ENCODE data around the gene CEACAM1. TPM values are rescaled to one million over a fixed set of nuclear protein-coding genes. Genes with fewer than 3 reads are reported as not detected.

CEACAM1 gene
- total RNA-seq, 5 donors from 2014 or later (not counting 1 experiment from before 2014, with no cell fraction given): 2.4 to 10.8 (median 9.9) TPM

GRCh38 chr19:42568006-42568405 is 39.7 kb upstream of the CEACAM1 start:
- WGBS (ENCODE audit: insufficient coverage): no CpG with 5 or more reads among the region's 4 CpGs
- no peaks in the 10 kb centered on the region for H3K9me3 Mint-ChIP-seq
- ATAC-seq (replicated peaks in 1 of 4) (no peak), DNase-seq (no peak)
- Histone ChIP-seq H3K9me3 (no peaks in the 10 kb centered on the region), H3K27ac (ENCODE audit: low read length) (no peak overlapping the region), H3K36me3 (ENCODE audit: control insufficient read depth in 2 of 2, extremely low read depth in 1 of 2, insufficient read depth in 1 of 2, low read length in 1 of 2) (no peaks in the 10 kb centered on the region), H3K27me3 (replicated peaks in 1 of 2; ENCODE audit: control insufficient read depth in 2 of 2, extremely low read depth in 1 of 2, insufficient read depth in 2 of 2, low read length in 1 of 2) (no peaks in the 10 kb centered on the region), H3K4me3 (ENCODE audit: control insufficient read depth in 1 of 2, extremely low read depth in 1 of 2, low read length in 1 of 2) (no peak overlapping the region), H3K4me1 (ENCODE audit: control insufficient read depth in 1 of 2, extremely low read depth in 1 of 2, insufficient read depth in 2 of 2, low read length in 2 of 2) (peaks cover 0 to 2% of the 10 kb centered on the region in 2 experiments)
- ChIA-PET POLR2A (no interaction called here), CTCF (no interaction called here)
- H3K4me3 Mint-ChIP-seq: no peak overlapping the region
- peaks cover 4 to 12% of the 10 kb centered on the region in 2 donors for H3K27me3 Mint-ChIP-seq
- H3K4me1 Mint-ChIP-seq: peaks cover 2 to 6% (median 6%) of the 10 kb centered on the region in 3 donors
- H3K27ac Mint-ChIP-seq: no peak overlapping the region
- H3K36me3 Mint-ChIP-seq: no peaks in the 10 kb centered on the region

DNA sequence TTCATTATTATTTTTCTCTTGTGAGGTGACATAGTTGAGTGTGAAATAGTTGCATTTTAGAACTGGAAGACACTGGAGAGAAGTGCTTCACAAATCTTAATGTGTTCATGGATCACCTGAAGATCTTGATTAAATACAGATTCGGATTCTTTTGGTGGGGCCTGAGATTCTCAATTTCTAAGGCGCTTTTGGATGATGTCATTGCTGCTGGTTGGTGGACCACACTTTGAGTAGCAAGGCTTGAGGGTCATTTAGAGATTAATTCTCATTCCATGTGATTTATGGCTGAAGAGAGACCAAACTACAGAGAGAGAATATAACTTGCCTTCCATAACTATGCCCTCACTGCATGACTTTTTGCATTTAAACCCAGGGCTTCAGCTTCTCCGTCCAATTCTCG is 39.3 kb upstream of the CEACAM1 start:
- peaks cover 4 to 12% of the 10 kb centered on the region in 2 donors for H3K27me3 Mint-ChIP-seq
- no peak overlapping the region for H3K4me3 Mint-ChIP-seq
- ATAC-seq (replicated peaks in 1 of 4): no peak
- H3K36me3 ChIP-seq (ENCODE audit: control insufficient read depth in 2 of 2, extremely low read depth in 1 of 2, insufficient read depth in 1 of 2, low read length in 1 of 2): no peaks in the 10 kb centered on the region
- no peak overlapping the region for H3K4me3 ChIP-seq (ENCODE audit: control insufficient read depth in 1 of 2, extremely low read depth in 1 of 2, low read length in 1 of 2)
- no peak overlapping the region for H3K27ac ChIP-seq (ENCODE audit: low read length)
- POLR2A ChIA-PET: no interaction called here
- no peaks in the 10 kb centered on the region for H3K27me3 ChIP-seq (replicated peaks in 1 of 2; ENCODE audit: control insufficient read depth in 2 of 2, extremely low read depth in 1 of 2, insufficient read depth in 2 of 2, low read length in 1 of 2)
- no peaks in the 10 kb centered on the region for H3K9me3 ChIP-seq
- CTCF ChIA-PET: interaction anchor here in 1 of 2 donors (0.7 kb wide), 1 partner anchor 354 kb away, joined by 4 read pairs; no protein-coding TSS in a partner anchor
- no peaks in the 10 kb centered on the region for H3K36me3 Mint-ChIP-seq
- 83% methylated on average over 2 of the region's 4 CpGs for WGBS (ENCODE audit: insufficient coverage)
- DNase-seq: no peak
- H3K9me3 Mint-ChIP-seq: no peaks in the 10 kb centered on the region
- H3K4me1 Mint-ChIP-seq: peaks cover 2 to 6% (median 6%) of the 10 kb centered on the region in 3 donors
- peaks cover 0 to 2% of the 10 kb centered on the region in 2 experiments for H3K4me1 ChIP-seq (ENCODE audit: control insufficient read depth in 1 of 2, extremely low read depth in 1 of 2, insufficient read depth in 2 of 2, low read length in 2 of 2)
- no peak overlapping the region for H3K27ac Mint-ChIP-seq

DNA sequence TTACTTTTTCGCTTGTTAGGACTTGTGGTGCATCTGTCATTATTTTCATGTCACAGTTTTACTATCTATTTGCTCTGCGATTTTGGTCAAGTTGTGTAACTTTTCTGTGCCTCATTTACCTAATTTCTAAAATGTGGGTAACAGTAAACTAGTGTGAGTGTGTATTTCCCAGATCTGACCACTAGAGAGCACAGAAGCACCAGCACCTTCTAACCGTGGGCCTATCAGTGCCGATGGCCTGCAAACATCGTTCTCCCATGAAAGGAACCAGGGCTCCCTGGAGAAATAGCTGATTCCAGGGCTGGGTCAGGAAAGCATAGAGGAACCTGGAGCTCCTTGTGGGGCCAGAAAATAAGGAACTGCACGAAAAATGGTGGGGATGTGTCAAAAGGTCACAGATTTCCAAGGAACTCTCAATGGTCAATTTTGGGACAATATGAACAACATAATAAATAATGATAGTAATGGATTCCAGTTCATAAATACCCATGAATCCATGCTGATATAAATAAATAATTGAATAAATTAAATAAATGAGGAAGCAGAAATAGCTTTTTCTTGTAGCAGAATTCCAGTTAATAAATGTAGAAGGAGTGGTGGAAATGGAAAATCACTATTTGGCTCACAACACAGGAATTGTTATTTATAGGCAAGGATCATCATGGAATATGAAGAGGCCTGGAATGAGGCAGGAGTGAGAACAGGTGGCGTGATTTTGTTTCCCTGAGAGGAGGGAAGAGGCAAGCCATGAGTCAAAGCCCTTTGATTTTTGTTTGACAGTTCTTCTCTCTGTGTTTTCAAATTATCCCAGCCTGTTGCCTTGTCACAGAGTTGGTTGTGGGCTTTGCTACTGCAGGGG is 35.3 kb upstream of the CEACAM1 start:
- Histone ChIP-seq H3K4me1 (ENCODE audit: control insufficient read depth in 1 of 2, extremely low read depth in 1 of 2, insufficient read depth in 2 of 2, low read length in 2 of 2) (peaks cover 0 to 2% of the 10 kb centered on the region in 2 experiments), H3K27ac (ENCODE audit: low read length) (no peak overlapping the region), H3K27me3 (replicated peaks in 1 of 2; ENCODE audit: control insufficient read depth in 2 of 2, extremely low read depth in 1 of 2, insufficient read depth in 2 of 2, low read length in 1 of 2) (peaks cover 0 to 14% of the 10 kb centered on the region in 2 experiments), H3K9me3 (no peaks in the 10 kb centered on the region), H3K4me3 (ENCODE audit: control insufficient read depth in 1 of 2, extremely low read depth in 1 of 2, low read length in 1 of 2) (no peak overlapping the region), H3K36me3 (ENCODE audit: control insufficient read depth in 2 of 2, extremely low read depth in 1 of 2, insufficient read depth in 1 of 2, low read length in 1 of 2) (no peaks in the 10 kb centered on the region)
- Mint-ChIP-seq H3K9me3 (no peaks in the 10 kb centered on the region), H3K36me3 (no peaks in the 10 kb centered on the region), H3K4me3 (no peak overlapping the region), H3K27ac (no peak overlapping the region), H3K27me3 (peaks cover 12 to 13% of the 10 kb centered on the region in 2 donors), H3K4me1 (peaks cover 2 to 6% (median 6%) of the 10 kb centered on the region in 3 donors)
- ATAC-seq (replicated peaks in 1 of 4) (peak; percentile 62 to 75 (median 68)), DNase-seq (peak in 5 of 35 experiments; percentile 5 to 45 (median 11))
- ChIA-PET CTCF (interaction anchor here in 1 of 2 donors (1.8 kb wide), 1 partner anchor 35 kb away, joined by 4 read pairs; the partner anchor contains the start of gene CEACAM1), POLR2A (no interaction called here)
- WGBS (ENCODE audit: insufficient coverage): 25% methylated on average over 3 of the region's 7 CpGs

DNA sequence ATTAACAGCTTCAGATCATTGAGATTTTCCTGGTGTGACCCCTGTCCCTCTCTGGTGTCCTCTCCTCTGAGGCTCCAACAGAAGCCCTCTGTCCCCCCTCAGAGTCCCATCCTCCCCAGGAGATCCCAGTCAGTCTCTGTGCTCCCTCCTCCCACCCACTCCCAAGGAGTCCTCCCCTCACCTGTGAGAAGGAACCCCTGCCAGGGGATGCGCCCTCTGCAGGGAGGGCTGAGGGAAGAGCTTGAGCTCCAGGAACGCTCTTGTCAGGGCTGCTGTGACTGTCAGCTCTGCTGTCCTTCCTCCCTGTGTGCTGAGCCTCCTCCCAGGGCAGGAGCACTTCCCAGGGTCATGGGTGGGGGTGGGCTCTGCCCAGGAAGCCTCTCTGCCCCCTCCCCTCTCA is 33.2 kb upstream of the CEACAM1 start:
- Histone ChIP-seq H3K27ac (ENCODE audit: low read length) (no peak overlapping the region), H3K9me3 (no peaks in the 10 kb centered on the region), H3K36me3 (ENCODE audit: control insufficient read depth in 2 of 2, extremely low read depth in 1 of 2, insufficient read depth in 1 of 2, low read length in 1 of 2) (no peaks in the 10 kb centered on the region), H3K4me1 (ENCODE audit: control insufficient read depth in 1 of 2, extremely low read depth in 1 of 2, insufficient read depth in 2 of 2, low read length in 2 of 2) (peaks cover 0 to 2% of the 10 kb centered on the region in 2 experiments), H3K27me3 (replicated peaks in 1 of 2; ENCODE audit: control insufficient read depth in 2 of 2, extremely low read depth in 1 of 2, insufficient read depth in 2 of 2, low read length in 1 of 2) (peaks cover 0 to 16% of the 10 kb centered on the region in 2 experiments), H3K4me3 (ENCODE audit: control insufficient read depth in 1 of 2, extremely low read depth in 1 of 2, low read length in 1 of 2) (no peak overlapping the region)
- peaks cover 23 to 24% of the 10 kb centered on the region in 2 donors for H3K27me3 Mint-ChIP-seq
- POLR2A ChIA-PET: no interaction called here
- CTCF ChIA-PET: no interaction called here
- no peaks in the 10 kb centered on the region for H3K9me3 Mint-ChIP-seq
- H3K36me3 Mint-ChIP-seq: no peaks in the 10 kb centered on the region
- ATAC-seq (replicated peaks in 1 of 4): no peak
- no peak for DNase-seq
- H3K4me1 Mint-ChIP-seq: peaks cover 0 to 2% (median 2%) of the 10 kb centered on the region in 3 donors
- H3K27ac Mint-ChIP-seq: no peak overlapping the region
- no peak overlapping the region for H3K4me3 Mint-ChIP-seq
- 90% methylated on average over 2 of the region's 2 CpGs for WGBS (ENCODE audit: insufficient coverage)

DNA sequence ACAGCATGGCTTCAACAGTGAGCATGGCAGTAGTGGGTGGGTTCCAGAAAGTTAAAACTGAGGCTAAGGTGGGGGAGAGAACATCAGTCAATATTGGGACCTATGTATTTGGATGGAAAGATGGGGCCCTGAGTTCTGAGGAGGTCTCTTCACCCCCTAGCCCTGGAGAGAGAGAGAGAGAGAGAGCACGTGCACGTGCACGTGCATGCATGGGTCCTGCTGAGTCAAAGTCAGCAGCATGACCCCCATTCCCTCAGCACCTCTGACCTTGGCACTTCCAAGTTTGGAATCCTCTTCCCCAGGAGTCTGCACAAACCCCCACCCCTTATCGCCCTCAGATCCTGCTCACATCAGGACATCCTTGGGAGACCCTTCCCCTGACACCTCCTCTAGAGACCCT is 32.5 kb upstream of the CEACAM1 start:
- H3K36me3 ChIP-seq (ENCODE audit: control insufficient read depth in 2 of 2, extremely low read depth in 1 of 2, insufficient read depth in 1 of 2, low read length in 1 of 2): no peaks in the 10 kb centered on the region
- no peaks in the 10 kb centered on the region for H3K9me3 ChIP-seq
- Mint-ChIP-seq H3K36me3 (no peaks in the 10 kb centered on the region), H3K27ac (no peak overlapping the region), H3K4me3 (no peak overlapping the region), H3K27me3 (peaks cover 29 to 32% of the 10 kb centered on the region in 2 donors), H3K4me1 (peaks cover 0 to 2% (median 2%) of the 10 kb centered on the region in 3 donors), H3K9me3 (no peaks in the 10 kb centered on the region)
- H3K27ac ChIP-seq (ENCODE audit: low read length): no peak overlapping the region
- DNase-seq (no peak), ATAC-seq (replicated peaks in 1 of 4) (no peak)
- ChIA-PET CTCF (no interaction called here), POLR2A (no interaction called here)
- H3K27me3 ChIP-seq (replicated peaks in 1 of 2; ENCODE audit: control insufficient read depth in 2 of 2, extremely low read depth in 1 of 2, insufficient read depth in 2 of 2, low read length in 1 of 2): peaks cover 0 to 20% of the 10 kb centered on the region in 2 experiments
- peaks cover 0 to 2% of the 10 kb centered on the region in 2 experiments for H3K4me1 ChIP-seq (ENCODE audit: control insufficient read depth in 1 of 2, extremely low read depth in 1 of 2, insufficient read depth in 2 of 2, low read length in 2 of 2)
- WGBS (ENCODE audit: insufficient coverage): 67% methylated on average over 1 of the region's 4 CpGs
- H3K4me3 ChIP-seq (ENCODE audit: control insufficient read depth in 1 of 2, extremely low read depth in 1 of 2, low read length in 1 of 2): no peak overlapping the region

- Histone ChIP-seq H3K4me3 (ENCODE audit: control insufficient read depth in 1 of 2, extremely low read depth in 1 of 2, low read length in 1 of 2) (no peak overlapping the region), H3K27me3 (replicated peaks in 1 of 2; ENCODE audit: control insufficient read depth in 2 of 2, extremely low read depth in 1 of 2, insufficient read depth in 2 of 2, low read length in 1 of 2) (peaks cover 0 to 41% of the 10 kb centered on the region in 2 experiments), H3K4me1 (ENCODE audit: control insufficient read depth in 1 of 2, extremely low read depth in 1 of 2, insufficient read depth in 2 of 2, low read length in 2 of 2) (peaks cover 0 to 2% of the 10 kb centered on the region in 2 experiments), H3K9me3 (no peaks in the 10 kb centered on the region), H3K36me3 (ENCODE audit: control insufficient read depth in 2 of 2, extremely low read depth in 1 of 2, insufficient read depth in 1 of 2, low read length in 1 of 2) (no peaks in the 10 kb centered on the region), H3K27ac (ENCODE audit: low read length) (no peak overlapping the region)
- no peak for DNase-seq
- H3K27ac Mint-ChIP-seq: no peak overlapping the region
- 18% methylated on average over 2 of the region's 7 CpGs for WGBS (ENCODE audit: insufficient coverage)
- peaks cover 42 to 46% of the 10 kb centered on the region in 2 donors for H3K27me3 Mint-ChIP-seq
- peaks cover 0 to 2% (median 2%) of the 10 kb centered on the region in 3 donors for H3K4me1 Mint-ChIP-seq
- ChIA-PET POLR2A (no interaction called here), CTCF (no interaction called here)
- no peaks in the 10 kb centered on the region for H3K36me3 Mint-ChIP-seq
- no peaks in the 10 kb centered on the region for H3K9me3 Mint-ChIP-seq
- no peak overlapping the region for H3K4me3 Mint-ChIP-seq
- ATAC-seq (replicated peaks in 1 of 4): no peak
Measured at GRCh38 chr19:42558450-42559150, 30.3 kb upstream of the CEACAM1 start.
